ENCODE measurements around the gene TAS2R40. TPM values are rescaled to one million over a fixed set of nuclear protein-coding genes. Genes with fewer than 3 reads are reported as not detected.

TAS2R40 gene
- total RNA-seq, 3 donors from 2014 or later = not detected

DNA sequence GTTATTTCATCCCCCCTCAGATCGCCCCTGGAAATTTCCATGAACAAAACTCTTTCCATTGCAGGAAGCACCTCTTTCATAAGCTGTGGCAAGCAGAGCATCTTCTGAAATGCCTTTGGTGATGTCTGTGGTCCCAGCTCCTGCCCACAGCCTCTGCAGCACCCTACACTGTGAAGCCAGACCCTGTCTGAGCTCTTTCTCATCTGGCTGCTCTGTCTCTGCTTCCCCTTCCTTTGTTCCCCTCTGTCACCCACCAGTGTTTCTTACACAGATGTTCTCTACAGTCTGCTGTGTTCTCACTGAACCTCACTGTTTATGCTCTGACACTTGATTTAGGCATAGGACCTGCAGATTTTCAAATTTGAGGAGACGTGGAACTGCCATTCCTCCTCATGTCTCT is 40.5 kb upstream of the TAS2R40 start:
- Histone ChIP-seq H3K36me3 (no peaks in the 10 kb centered on the region), H3K27ac (no peak overlapping the region), H3K4me3 (no peak overlapping the region), H3K4me1 (no peaks in the 10 kb centered on the region), H3K9me3 (peaks cover 6 to 15% of the 10 kb centered on the region in 2 donors), H3K27me3 (no peaks in the 10 kb centered on the region)
- intact Hi-C loops (cut with DNase I; ENCODE audit: low total_unique reads) = no loop called here
- no peak for TF ChIP-seq POLR2A (IDR thresholded peaks at IDR 0.05)
- TF ChIP-seq, protein P1, sequence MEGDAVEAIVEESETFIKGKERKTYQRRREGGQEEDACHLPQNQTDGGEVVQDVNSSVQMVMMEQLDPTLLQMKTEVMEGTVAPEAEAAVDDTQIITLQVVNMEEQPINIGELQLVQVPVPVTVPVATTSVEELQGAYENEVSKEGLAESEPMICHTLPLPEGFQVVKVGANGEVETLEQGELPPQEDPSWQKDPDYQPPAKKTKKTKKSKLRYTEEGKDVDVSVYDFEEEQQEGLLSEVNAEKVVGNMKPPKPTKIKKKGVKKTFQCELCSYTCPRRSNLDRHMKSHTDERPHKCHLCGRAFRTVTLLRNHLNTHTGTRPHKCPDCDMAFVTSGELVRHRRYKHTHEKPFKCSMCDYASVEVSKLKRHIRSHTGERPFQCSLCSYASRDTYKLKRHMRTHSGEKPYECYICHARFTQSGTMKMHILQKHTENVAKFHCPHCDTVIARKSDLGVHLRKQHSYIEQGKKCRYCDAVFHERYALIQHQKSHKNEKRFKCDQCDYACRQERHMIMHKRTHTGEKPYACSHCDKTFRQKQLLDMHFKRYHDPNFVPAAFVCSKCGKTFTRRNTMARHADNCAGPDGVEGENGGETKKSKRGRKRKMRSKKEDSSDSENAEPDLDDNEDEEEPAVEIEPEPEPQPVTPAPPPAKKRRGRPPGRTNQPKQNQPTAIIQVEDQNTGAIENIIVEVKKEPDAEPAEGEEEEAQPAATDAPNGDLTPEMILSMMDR (IDR thresholded peaks at IDR 0.05) = no peak
- TF ChIP-seq POLR2AphosphoS5 (IDR thresholded peaks at IDR 0.05) = no peak
- no peak for DNase-seq (ENCODE audit: low spot score in 2 of 2)

DNA sequence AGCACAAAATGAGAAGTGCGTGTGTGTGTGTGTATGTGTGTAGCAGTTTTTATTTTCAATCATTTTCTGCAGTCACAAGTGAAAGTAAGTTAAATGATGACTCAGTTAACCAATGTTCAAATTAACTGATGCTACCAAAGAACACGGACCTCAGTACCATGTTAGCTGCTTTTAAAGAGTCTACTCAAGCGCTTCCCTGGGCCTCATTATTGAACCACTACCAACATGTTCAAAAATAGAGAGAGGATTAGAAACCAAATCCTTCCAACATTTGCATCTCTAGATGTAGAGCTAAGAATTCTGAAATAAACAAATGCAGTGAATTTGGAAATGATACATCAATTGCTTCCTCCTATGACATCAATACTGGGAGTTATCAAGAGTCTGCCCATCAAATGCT is 38.8 kb upstream of the TAS2R40 start, which contains the start of gene TAS2R39:
Gene TAS2R39, plus strand, starts transcription at position 396 of the 400 bp plus-strand sequence. Its CDS starts 0 bp downstream, at position 396.
- no peak for DNase-seq (ENCODE audit: low spot score in 2 of 2)
- Histone ChIP-seq H3K9me3 (peaks cover 2 to 9% of the 10 kb centered on the region in 2 donors), H3K27me3 (no peaks in the 10 kb centered on the region), H3K27ac (no peak within 1 kb of the TSS), H3K36me3 (no peaks in the 10 kb centered on the region), H3K4me3 (no peak within 1 kb of the TSS), H3K4me1 (no peaks in the 10 kb centered on the region)
- TF ChIP-seq POLR2AphosphoS5 (IDR thresholded peaks at IDR 0.05) (no peak), POLR2A (IDR thresholded peaks at IDR 0.05) (no peak)
- TF ChIP-seq, protein P1 (IDR thresholded peaks at IDR 0.05) = no peak
- intact Hi-C loops (cut with DNase I; ENCODE audit: low total_unique reads) = no loop called here

DNA sequence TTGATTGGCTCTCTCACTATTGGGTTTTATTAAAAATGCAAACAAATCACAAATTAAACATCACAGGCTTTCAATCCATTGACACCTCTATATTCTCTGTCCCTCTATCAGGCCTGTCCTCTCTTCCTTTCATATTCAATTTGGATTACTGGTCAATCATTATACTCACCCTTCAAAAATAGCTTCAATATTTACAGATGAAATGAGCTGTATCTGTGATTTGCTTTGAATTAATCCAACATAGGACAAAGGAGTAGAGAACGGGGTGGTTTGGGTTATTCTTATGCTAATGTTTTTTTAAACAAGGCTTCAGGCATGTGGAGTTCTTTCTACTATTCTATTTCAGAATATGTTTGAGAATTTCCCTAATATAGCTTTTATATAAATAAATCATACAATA is 36.3 kb upstream of the TAS2R40 start:
- intact Hi-C loops (cut with DNase I; ENCODE audit: low total_unique reads) = no loop called here
- Histone ChIP-seq H3K27me3 (no peaks in the 10 kb centered on the region), H3K4me1 (no peaks in the 10 kb centered on the region), H3K27ac (no peak overlapping the region), H3K9me3 (no peaks in the 10 kb centered on the region), H3K4me3 (no peak overlapping the region), H3K36me3 (no peaks in the 10 kb centered on the region)
- TF ChIP-seq POLR2AphosphoS5 (IDR thresholded peaks at IDR 0.05) = no peak
- TF ChIP-seq POLR2A (IDR thresholded peaks at IDR 0.05) = no peak
- TF ChIP-seq, protein P1 (IDR thresholded peaks at IDR 0.05) = no peak
- DNase-seq (ENCODE audit: low spot score in 2 of 2) = no peak

DNA sequence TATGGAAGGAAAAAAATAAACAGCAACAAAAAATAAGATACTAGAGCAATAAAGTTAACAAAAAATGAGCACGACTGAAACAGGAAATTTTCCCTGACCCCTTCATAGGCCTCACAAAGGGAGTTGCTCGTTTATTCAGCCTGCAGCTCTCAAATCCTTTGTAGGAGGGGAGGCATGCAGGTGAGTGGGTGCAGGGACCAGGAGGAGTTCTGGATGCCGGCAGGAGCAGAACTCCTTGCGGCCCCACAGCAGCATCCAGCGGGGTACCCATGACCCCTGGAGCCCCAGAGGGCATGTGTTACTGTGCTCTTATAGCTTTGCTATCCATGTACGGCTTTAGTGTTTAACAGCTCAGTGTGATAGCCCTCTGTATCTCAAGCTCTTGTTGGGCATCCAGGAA is 32.8 kb upstream of the TAS2R40 start:
- H3K27ac ChIP-seq = no peak overlapping the region

GRCh38 chr7:143193880-143194279 is 28.0 kb upstream of the TAS2R40 start:
- Histone ChIP-seq H3K4me1 (no peaks in the 10 kb centered on the region), H3K36me3 (no peaks in the 10 kb centered on the region), H3K9me3 (no peaks in the 10 kb centered on the region), H3K4me3 (no peak overlapping the region), H3K27ac (no peak overlapping the region), H3K27me3 (no peaks in the 10 kb centered on the region)
- intact Hi-C loops (cut with DNase I; ENCODE audit: low total_unique reads) = no loop called here
- no peak for DNase-seq (ENCODE audit: low spot score in 2 of 2)
- TF ChIP-seq, protein P1 (IDR thresholded peaks at IDR 0.05) = no peak
- TF ChIP-seq POLR2A (IDR thresholded peaks at IDR 0.05) (no peak), POLR2AphosphoS5 (IDR thresholded peaks at IDR 0.05) (no peak)

More for the DNA sequence above, 32.8 kb upstream of the TAS2R40 start:
- Histone ChIP-seq H3K27me3 (no peaks in the 10 kb centered on the region), H3K36me3 (no peaks in the 10 kb centered on the region), H3K9me3 (no peaks in the 10 kb centered on the region), H3K4me3 (no peak overlapping the region), H3K4me1 (no peaks in the 10 kb centered on the region)
- TF ChIP-seq POLR2A (IDR thresholded peaks at IDR 0.05) = no peak
- TF ChIP-seq POLR2AphosphoS5 (IDR thresholded peaks at IDR 0.05) = no peak
- TF ChIP-seq, protein P1 (IDR thresholded peaks at IDR 0.05) = no peak
- intact Hi-C loops (cut with DNase I; ENCODE audit: low total_unique reads) = no loop called here
- DNase-seq (ENCODE audit: low spot score in 2 of 2) = no peak
